ENCODE results near the gene RPL35. TPM values are rescaled to one million over a fixed set of nuclear protein-coding genes. Genes with fewer than 3 reads are reported as not detected.

Gene RPL35
- total and polyA plus RNA-seq, 10 of the 15 experiments (the other 5 are each of a cell fraction or from before 2014, with no cell fraction given) = 2,572 to 6,300 (median 3,864) TPM

- 95% methylated on average over 5 of the region's 6 CpGs for WGBS (ENCODE audit: insufficient coverage, insufficient replicate concordance, low lambda C conversion rate, missing lambda C conversion rate)
- FAIRE-seq (no peak), DNase-seq (ENCODE audit: low read depth, low spot score) (no peak), ATAC-seq (no peak)
- POLR2A ChIA-PET = interaction anchor here (1.3 kb wide), 1 partner anchor 72 kb away, joined by 3 read pairs; no protein-coding TSS in a partner anchor
- SMC1A ChIA-PET (ENCODE audit: uncharacterized antibody, unreplicated experiment) = interaction anchor here (1.4 to 12.1 kb wide), 2 partner anchors 74 to 81 kb away, joined by 3 to 233 read pairs; partner anchors contain the start of genes NR6A1 and OLFML2A
- Histone ChIP-seq H3K4me1 (ENCODE audit: control insufficient read depth, insufficient read depth, low read length) (no peaks in the 10 kb centered on the region), H3K4me2 (ENCODE audit: control insufficient read depth, insufficient read depth) (no peak overlapping the region), H3K79me2 (ENCODE audit: control insufficient read depth, insufficient read depth, low read length) (no peaks in the 10 kb centered on the region), H3K27ac (ENCODE audit: control insufficient read depth, insufficient read depth) (no peak overlapping the region), H3K4me3 (no peak overlapping the region), H4K20me1 (ENCODE audit: control insufficient read depth, insufficient read depth) (no peaks in the 10 kb centered on the region), H3K9ac (ENCODE audit: control insufficient read depth, insufficient read depth, low read length) (no peak overlapping the region), H3K9me3 (replicated peaks; ENCODE audit: control insufficient read depth, insufficient read depth, low read length) (no peaks in the 10 kb centered on the region), H3K36me3 (ENCODE audit: control insufficient read depth in 2 of 2, insufficient read depth in 2 of 2, low read length in 1 of 2) (no peaks in the 10 kb centered on the region), H3K27me3 (replicated peaks in 1 of 2; ENCODE audit: control insufficient read depth in 2 of 2, insufficient read depth in 2 of 2, low read length in 1 of 2) (no peaks in the 10 kb centered on the region), H2AFZ (ENCODE audit: control insufficient read depth, low read depth, low read length) (no peak overlapping the region)
- in situ Hi-C loops (cut with MboI) = no loop called here
- intact Hi-C loops (cut with micrococcal nuclease; ENCODE audit: unreplicated experiment) = no loop called here
- BruUV-seq (replicated peaks) = no TSS peak
- CTCF ChIA-PET = interaction anchor here (0.6 to 26.5 kb wide), 4 partner anchors 15 to 396 kb away, joined by 3 to 575 read pairs (median 4); partner anchors contain the start of genes ARPC5L, NR6A1, OLFML2A and RPL35
- RAD21 ChIA-PET (ENCODE audit: unreplicated experiment) = interaction anchor here (0.9 to 2.1 kb wide), 2 partner anchors 68 to 70 kb away, joined by 3 to 7 read pairs; partner anchors contain the start of gene OLFML2A
- TF ChIP-seq SRF (IDR thresholded peaks at IDR 0.05; ENCODE audit: low read depth in 2 of 2, low read length in 2 of 2) (no peak), WRNIP1 (IDR thresholded peaks at IDR 0.05; ENCODE audit: borderline replicate concordance, low read depth, low read length) (no peak), KAT2A (conservative IDR thresholded peaks at IDR 0.05; ENCODE audit: control insufficient read depth, low read depth, low read length) (no peak), RCOR1 (conservative IDR thresholded peaks at IDR 0.05; ENCODE audit: low read depth, low read length) (no peak), CHD1 (IDR thresholded peaks at IDR 0.05; ENCODE audit: low read depth, low read length) (no peak), ZSCAN29 (IDR thresholded peaks at IDR 0.05) (no peak), RAD21 (IDR thresholded peaks at IDR 0.05; ENCODE audit: insufficient read depth, low read depth, low read length) (no peak), USF2 (IDR thresholded peaks at IDR 0.05; ENCODE audit: borderline replicate concordance, low read depth, low read length) (no peak), CHD2 (IDR thresholded peaks at IDR 0.05; ENCODE audit: borderline replicate concordance, low read depth, low read length) (no peak), IRF5 (IDR thresholded peaks at IDR 0.05; ENCODE audit: borderline replicate concordance) (no peak), SKIL (IDR thresholded peaks at IDR 0.05; ENCODE audit: low read depth, poor library complexity, severe bottlenecking) (no peak), SPI1 (IDR thresholded peaks at IDR 0.05; ENCODE audit: borderline replicate concordance, insufficient read depth, low read depth, low read length) (no peak), ESRRA (IDR thresholded peaks at IDR 0.05; ENCODE audit: low read length) (no peak), CUX1 (IDR thresholded peaks at IDR 0.05; ENCODE audit: insufficient replicate concordance, low read depth, low read length) (no peak)
Measured at GRCh38 chr9:124846969-124847368, 14.8 kb downstream of the RPL35 start.

Data from GM12878 (cell line).